Kidney epithelial cell (primary cell): ENCODE data around the gene DOCK1. TPM values are rescaled to one million over a fixed set of nuclear protein-coding genes. Genes with fewer than 3 reads are reported as not detected.

ENCODE experiments used
- DNase-seq: peaks from one replicate; pipeline ENCODE4 v3.0.0-alpha.2; 2010; ENCODE audit warnings: low read depth
- H3K27me3 ChIP-seq: 2 replicates; pipeline ENCODE4 v1.6.0; 2011; ENCODE audit warnings: low read length; ENCODE audit not compliant: control insufficient read depth, insufficient read depth
- H3K36me3 ChIP-seq: 2 replicates; pipeline ENCODE4 v1.5.1; 2011; ENCODE audit warnings: low read length; ENCODE audit not compliant: control insufficient read depth, insufficient read depth
- H3K4me3 ChIP-seq: 2 replicates; pipeline ENCODE4 v1.5.1; 2011; ENCODE audit warnings: low read depth, mild to moderate bottlenecking, control low read depth, low read length
- total RNA-seq: library from RNA; depleted of rRNA; stranded (reverse); fragments of >200 nt; gene quantifications from 2 replicates; pipeline ENCODE4 v1.2.3, GENCODE V29; 2015
- TF ChIP-seq, protein P1 (sequence below): IDR thresholded peaks from 2 replicates; pipeline ENCODE4 v1.5.1; 2011; ENCODE audit warnings: mild to moderate bottlenecking, moderate library complexity, low read length, control low read depth, inconsistent platforms; ENCODE audit not compliant: insufficient read depth, poor library complexity, severe bottlenecking

Gene DOCK1
- total RNA-seq, 1 donor from 2014 or later: 39.5 TPM

DNA sequence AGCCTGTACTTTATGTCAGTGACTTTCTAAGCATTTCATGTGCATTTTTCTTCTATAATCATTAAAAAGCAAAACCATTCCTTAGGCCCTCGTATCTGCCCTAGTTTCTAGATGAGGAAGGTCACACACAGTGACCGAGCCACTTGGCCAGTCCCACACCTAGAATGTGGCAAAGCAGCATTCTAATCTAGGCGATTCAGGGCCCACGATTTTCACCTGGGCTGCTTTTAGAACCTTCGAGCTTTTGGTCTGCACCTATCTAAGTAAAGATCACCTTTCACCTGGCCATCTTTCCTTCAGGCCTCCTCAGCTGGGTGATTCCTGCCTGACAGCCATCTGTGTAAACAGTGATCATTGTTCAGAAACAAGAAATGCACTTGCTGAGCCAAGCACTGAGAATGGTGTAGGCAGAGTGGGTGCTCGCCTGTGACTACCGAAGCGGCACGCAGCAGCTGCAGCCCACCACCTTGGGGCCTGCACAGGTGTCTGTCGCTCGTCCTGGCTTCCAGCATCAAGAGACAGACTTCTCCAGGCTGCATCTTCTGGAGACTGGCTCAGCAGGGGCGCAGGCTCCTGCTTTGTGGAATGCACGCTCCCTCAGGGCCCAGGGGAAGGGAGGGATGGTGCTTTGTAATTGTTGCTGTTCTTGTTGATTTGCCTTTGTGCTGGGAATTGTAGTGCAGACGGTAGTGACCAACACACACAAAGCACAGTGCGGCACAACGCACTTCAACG is 440.2 kb downstream of the DOCK1 start:
- DNase-seq: no peak
- H3K36me3 ChIP-seq: no peaks in the 10 kb centered on the region

DNA sequence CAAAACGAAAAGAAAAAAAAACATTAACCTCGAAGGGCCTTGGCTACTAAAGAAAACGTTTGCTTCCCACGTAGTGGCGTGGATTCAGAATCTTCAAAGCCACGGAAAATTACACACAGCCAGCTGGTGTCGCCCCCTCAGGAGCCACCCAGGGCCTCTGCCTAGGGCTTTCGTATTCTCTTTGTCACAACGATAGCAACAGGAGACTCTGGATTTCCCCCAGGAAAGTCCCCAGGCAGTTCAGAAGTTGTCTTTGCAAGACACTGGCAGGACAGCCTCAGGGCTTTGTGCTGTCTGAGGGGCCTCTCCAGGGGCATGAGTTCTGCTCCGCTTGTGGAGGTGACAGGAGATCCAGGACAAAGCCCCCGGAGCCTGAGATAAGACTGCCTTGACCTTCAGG is 441.4 kb downstream of the DOCK1 start:
- TF ChIP-seq, protein P1, sequence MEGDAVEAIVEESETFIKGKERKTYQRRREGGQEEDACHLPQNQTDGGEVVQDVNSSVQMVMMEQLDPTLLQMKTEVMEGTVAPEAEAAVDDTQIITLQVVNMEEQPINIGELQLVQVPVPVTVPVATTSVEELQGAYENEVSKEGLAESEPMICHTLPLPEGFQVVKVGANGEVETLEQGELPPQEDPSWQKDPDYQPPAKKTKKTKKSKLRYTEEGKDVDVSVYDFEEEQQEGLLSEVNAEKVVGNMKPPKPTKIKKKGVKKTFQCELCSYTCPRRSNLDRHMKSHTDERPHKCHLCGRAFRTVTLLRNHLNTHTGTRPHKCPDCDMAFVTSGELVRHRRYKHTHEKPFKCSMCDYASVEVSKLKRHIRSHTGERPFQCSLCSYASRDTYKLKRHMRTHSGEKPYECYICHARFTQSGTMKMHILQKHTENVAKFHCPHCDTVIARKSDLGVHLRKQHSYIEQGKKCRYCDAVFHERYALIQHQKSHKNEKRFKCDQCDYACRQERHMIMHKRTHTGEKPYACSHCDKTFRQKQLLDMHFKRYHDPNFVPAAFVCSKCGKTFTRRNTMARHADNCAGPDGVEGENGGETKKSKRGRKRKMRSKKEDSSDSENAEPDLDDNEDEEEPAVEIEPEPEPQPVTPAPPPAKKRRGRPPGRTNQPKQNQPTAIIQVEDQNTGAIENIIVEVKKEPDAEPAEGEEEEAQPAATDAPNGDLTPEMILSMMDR: no peak
- H3K4me3 ChIP-seq: no peak overlapping the region
- DNase-seq: no peak
- H3K27me3 ChIP-seq: no peaks in the 10 kb centered on the region
- no peaks in the 10 kb centered on the region for H3K36me3 ChIP-seq

More for the DNA sequence above, 440.2 kb downstream of the DOCK1 start:
- H3K4me3 ChIP-seq: no peak overlapping the region
- H3K27me3 ChIP-seq: no peaks in the 10 kb centered on the region
- TF ChIP-seq, protein P1: no peak

DNA sequence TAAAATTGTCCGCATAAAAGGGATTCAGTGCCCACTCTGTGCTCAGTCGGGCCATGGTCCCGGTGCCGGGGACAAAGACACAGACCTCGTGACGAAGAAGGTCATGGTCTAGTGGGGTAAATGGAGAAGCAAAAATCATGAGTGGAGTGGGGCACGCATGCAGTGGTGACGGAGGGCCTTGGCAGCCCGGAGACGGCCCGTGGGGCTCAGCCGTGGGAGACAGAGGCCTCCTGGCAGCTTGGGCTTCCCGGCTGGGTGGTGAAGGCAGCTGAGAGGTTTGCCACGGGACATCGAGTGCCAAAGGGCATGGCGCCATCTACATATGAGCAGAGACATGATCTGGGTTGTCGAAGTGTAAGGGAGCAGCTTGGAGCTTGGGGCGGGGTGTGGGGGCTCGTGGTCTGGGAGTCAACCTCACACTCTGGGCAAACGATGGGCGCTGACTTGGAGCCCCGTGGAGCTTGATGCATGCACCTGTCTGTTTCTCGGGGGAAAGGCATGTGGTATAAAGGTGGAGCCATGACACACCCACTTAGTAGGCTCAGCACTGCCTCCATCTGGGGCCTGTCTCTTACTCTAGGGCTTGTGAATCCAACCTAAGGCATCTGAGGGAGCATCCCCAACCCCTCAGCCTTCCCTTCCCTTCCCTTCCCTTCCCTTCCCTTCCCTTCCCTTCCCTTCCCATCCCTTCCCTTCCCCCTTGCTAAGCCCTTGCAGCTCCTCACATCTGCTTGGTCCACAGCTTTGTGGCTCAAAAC is 442.2 kb downstream of the DOCK1 start:
- DNase-seq: no peak
- TF ChIP-seq, protein P1: no peak
- Histone ChIP-seq H3K36me3 (no peaks in the 10 kb centered on the region), H3K27me3 (no peaks in the 10 kb centered on the region), H3K4me3 (no peak overlapping the region)

DNA sequence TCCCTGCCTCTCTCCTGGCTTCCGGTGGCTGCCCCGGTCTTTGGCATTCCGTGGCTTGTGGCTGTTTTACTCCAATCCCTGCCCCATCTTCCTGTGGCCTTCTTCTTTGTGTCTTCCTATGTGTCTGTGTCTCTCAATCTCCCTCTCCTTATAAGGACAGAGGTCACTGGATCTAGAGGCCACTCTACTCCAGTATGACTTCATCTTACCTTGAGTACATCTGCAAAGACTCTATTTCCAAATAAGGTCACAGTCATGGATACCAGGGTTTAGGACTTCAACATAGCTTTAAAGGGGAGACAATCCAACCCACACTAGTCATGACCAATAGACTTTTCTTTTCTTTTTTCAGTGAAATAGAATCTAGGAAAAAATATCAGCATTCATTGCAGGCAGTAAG is 444.5 kb downstream of the DOCK1 start:
- Histone ChIP-seq H3K4me3 (no peak overlapping the region), H3K36me3 (no peaks in the 10 kb centered on the region), H3K27me3 (no peaks in the 10 kb centered on the region)
- TF ChIP-seq, protein P1: no peak
- DNase-seq: peak; percentile 10

DNA sequence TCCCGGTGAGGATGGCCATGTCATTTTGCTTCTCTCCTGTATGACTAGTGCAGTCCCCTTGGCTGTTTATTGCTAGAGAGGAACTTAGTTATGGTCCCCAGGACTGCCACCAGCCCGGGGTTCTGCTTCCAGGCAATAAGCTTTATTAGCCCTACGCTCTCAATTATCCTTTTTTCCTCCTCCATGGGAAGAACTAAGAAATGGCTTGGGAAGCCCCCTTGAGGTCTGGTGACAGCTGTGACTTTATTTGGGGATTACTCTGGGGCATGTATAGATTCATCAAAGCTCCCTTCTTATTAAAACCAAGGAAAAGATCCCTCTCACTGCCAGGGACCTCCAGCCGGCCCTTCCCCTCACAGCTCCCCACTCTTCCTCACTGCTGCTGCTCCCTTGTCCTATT is 446.3 kb downstream of the DOCK1 start:
- H3K4me3 ChIP-seq: no peak overlapping the region
- H3K27me3 ChIP-seq: no peaks in the 10 kb centered on the region
- TF ChIP-seq, protein P1: no peak
- H3K36me3 ChIP-seq: peaks cover 1% of the 10 kb centered on the region
- no peak for DNase-seq
